BE2C (cell line): ENCODE results near the gene DGLUCY.

Experiments used
- DNase-seq: peaks from one replicate; pipeline ENCODE4 v3.0.0-alpha.2; 2020
- H3K27me3 ChIP-seq: fragments of 250-450 bp; sonication (Bioruptor Pico); 2 replicates; pipeline ENCODE4 v1.5.1; 2020; ENCODE audit warnings: mild to moderate bottlenecking
- H3K36me3 ChIP-seq: fragments of 250-450 bp; sonication (Bioruptor Pico); 2 replicates; pipeline ENCODE4 v1.5.1; 2020; ENCODE audit warnings: mild to moderate bottlenecking
- H3K4me1 ChIP-seq: fragments of 250-450 bp; sonication (Bioruptor Pico); 2 replicates; pipeline ENCODE4 v1.5.1; 2020
- H3K4me3 ChIP-seq: 2 replicates; pipeline ENCODE4 v1.5.1; 2011; ENCODE audit warnings: low read depth, low read length
- H3K9me3 ChIP-seq: fragments of 250-450 bp; sonication (Bioruptor Pico); 2 replicates; pipeline ENCODE4 v1.5.1; 2020
- CTCF ChIP-seq: IDR thresholded peaks from 2 replicates; pipeline ENCODE4 v1.5.1; 2012; ENCODE audit warnings: mild to moderate bottlenecking, low read depth, low read length

Gene DGLUCY

GRCh38 chr14:91255026-91255695 is 141.3 kb downstream of the DGLUCY start:
- peaks cover 36% of the 10 kb centered on the region for H3K4me1 ChIP-seq
- H3K4me3 ChIP-seq: no peak overlapping the region
- H3K27me3 ChIP-seq: no peaks in the 10 kb centered on the region
- no peak for TF ChIP-seq CTCF
- no peaks in the 10 kb centered on the region for H3K36me3 ChIP-seq
- no peak for DNase-seq
- no peaks in the 10 kb centered on the region for H3K9me3 ChIP-seq

- DNase-seq: no peak
- Histone ChIP-seq H3K9me3 (no peaks in the 10 kb centered on the region), H3K4me3 (no peak overlapping the region), H3K27me3 (no peaks in the 10 kb centered on the region), H3K4me1 (peaks cover 28% of the 10 kb centered on the region), H3K36me3 (no peaks in the 10 kb centered on the region)
- no peak for TF ChIP-seq CTCF
Measured at GRCh38 chr14:91256661-91257060, 142.8 kb downstream of the DGLUCY start.

- DNase-seq: peak; percentile 56
- Histone ChIP-seq H3K4me1 (peaks cover 28% of the 10 kb centered on the region), H3K9me3 (no peaks in the 10 kb centered on the region), H3K27me3 (no peaks in the 10 kb centered on the region), H3K4me3 (no peak overlapping the region; the same call in 1 of the 2 replicates), H3K36me3 (no peaks in the 10 kb centered on the region)
- TF ChIP-seq CTCF: no peak
Measured at GRCh38 chr14:91257328-91258010, 143.6 kb downstream of the DGLUCY start.

GRCh38 chr14:91258011-91258618 is 144.2 kb downstream of the DGLUCY start:
- TF ChIP-seq CTCF: no peak
- Histone ChIP-seq H3K4me3 (no peak overlapping the region), H3K27me3 (no peaks in the 10 kb centered on the region), H3K36me3 (no peaks in the 10 kb centered on the region), H3K4me1 (peaks cover 28% of the 10 kb centered on the region), H3K9me3 (no peaks in the 10 kb centered on the region)
- DNase-seq: no peak

- Histone ChIP-seq H3K27me3 (no peaks in the 10 kb centered on the region), H3K4me3 (no peak overlapping the region), H3K4me1 (peaks cover 28% of the 10 kb centered on the region), H3K36me3 (no peaks in the 10 kb centered on the region), H3K9me3 (no peaks in the 10 kb centered on the region)
- DNase-seq: no peak
- TF ChIP-seq CTCF: no peak
Measured at GRCh38 chr14:91258876-91259275, 145.0 kb downstream of the DGLUCY start.

GRCh38 chr14:91261115-91261514 is 147.2 kb downstream of the DGLUCY start:
- peaks cover 22% of the 10 kb centered on the region for H3K4me1 ChIP-seq
- H3K9me3 ChIP-seq: no peaks in the 10 kb centered on the region
- no peaks in the 10 kb centered on the region for H3K36me3 ChIP-seq
- no peaks in the 10 kb centered on the region; the same call in 1 of the 2 replicates for H3K27me3 ChIP-seq
- no peak for DNase-seq
- no peak overlapping the region for H3K4me3 ChIP-seq
- no peak for TF ChIP-seq CTCF
